Gastrocnemius medialis (tissue), 4 donors: ENCODE data around the gene TFDP2. TPM values are rescaled to one million over a fixed set of nuclear protein-coding genes. Genes with fewer than 3 reads are reported as not detected.

Source experiments
- ATAC-seq, 2 donors: fragments of 150-250 bp; one replicate each; pipeline ENCODE4 v1.9.1; 2016
- DNase-seq, 2 donors: peaks; one replicate each; pipeline ENCODE4 v3.0.0-alpha.2; 2019
- H3K27ac ChIP-seq, 4 donors: fragments of 200-600 bp; sonication (generic); 1 replicate in 1 of 4; 2 replicates in 3 of 4; pipeline ENCODE4 v1.5.1; 2016 to 2018; ENCODE audit warnings: mild to moderate bottlenecking in 2 of 4, moderate library complexity in 1 of 4
- H3K27me3 ChIP-seq, 3 donors: fragments of 200-600 bp; sonication (generic) in 2 of 3; 1 replicate in 1 of 3; 2 replicates in 2 of 3; pipeline versions ENCODE4 v1.5.1 to v1.6.0; 2016 to 2019; ENCODE audit warnings: mild to moderate bottlenecking in 1 of 3, moderate library complexity in 1 of 3
- H3K36me3 ChIP-seq, 2 donors: fragments of 200-600 bp; sonication (generic) in 1 of 2; one replicate each; pipeline ENCODE4 v1.5.1; 2017 to 2018
- H3K4me1 ChIP-seq, 2 donors: fragments of 200-600 bp; sonication (generic) in 1 of 2; one replicate each; pipeline ENCODE4 v1.5.1; 2016 to 2017; ENCODE audit warnings: mild to moderate bottlenecking in 2 of 2
- H3K4me3 ChIP-seq, 4 donors: fragments of 200-600 bp; sonication (generic) in 3 of 4; 1 replicate in 1 of 4; 2 replicates in 3 of 4; pipeline ENCODE4 v1.5.1; 2016 to 2019; ENCODE audit warnings: mild to moderate bottlenecking in 2 of 4
- H3K9me3 ChIP-seq, 3 donors: fragments of 200-600 bp; sonication (generic) in 2 of 3; 1 replicate in 1 of 3; 2 replicates in 2 of 3; pipeline ENCODE4 v1.5.1; 2016 to 2019
- CTCF ChIP-seq, 5 experiments: fragments of 450-650 bp in 3 of 5; fragments of 200-600 bp in 2 of 5; sonication (generic) in 2 of 5; IDR thresholded peaks in 4 of 5; conservative IDR thresholded peaks in 1 of 5; 1 replicate in 4 of 5; 2 replicates in 1 of 5; pipeline ENCODE4 v1.5.1; 2016 to 2019; ENCODE audit warnings: antibody characterized with exemption in 5 of 5, mild to moderate bottlenecking in 3 of 5, moderate library complexity in 3 of 5
- POLR2A ChIP-seq, 2 donors: fragments of 450-650 bp; IDR thresholded peaks; one replicate each; pipeline ENCODE4 v1.6.1; 2017; ENCODE audit warnings: antibody characterized with exemption in 2 of 2, mild to moderate bottlenecking in 2 of 2, moderate library complexity in 2 of 2
- in situ Hi-C, 4 donors: fragments of 200-750 bp; cut with MboI; loops; one replicate each; pipeline versions ENCODE4 v1.15.0 to v1.8.0; 2017; ENCODE audit warnings: low sequenced_read_pairs in 4 of 4
- intact Hi-C: fragments of 100-400 bp; cut with DNase I; formaldehyde crosslinking; loops from one replicate; pipeline ENCODE4 v1.15.1; 2023; ENCODE audit warnings: low total_unique reads
- total RNA-seq, 4 donors: library from RNA; depleted of rRNA; stranded (reverse); fragments of >200 nt; gene quantifications; one replicate each; pipeline versions ENCODE4 v1.1.0 to v1.2.3, GENCODE V29; 2016

The TFDP2 gene
- total RNA-seq, 4 donors from 2014 or later, result 43.0 to 125 (median 52.4) TPM

- H3K9me3 ChIP-seq, result no peaks in the 10 kb centered on the region
- H3K27me3 ChIP-seq, result no peaks in the 10 kb centered on the region
- no peak for ATAC-seq
- H3K4me1 ChIP-seq, result no peaks in the 10 kb centered on the region
- intact Hi-C loops, result no loop called here
- in situ Hi-C loops, result no loop called here
- H3K27ac ChIP-seq, result no peak overlapping the region
- DNase-seq, result no peak
- H3K36me3 ChIP-seq, result no peaks in the 10 kb centered on the region
- TF ChIP-seq CTCF (IDR thresholded peaks at IDR 0.05 in 4 of 5, conservative IDR thresholded peaks at IDR 0.05 in 1 of 5), result no peak
- TF ChIP-seq POLR2A (IDR thresholded peaks at IDR 0.05), result no peak
- no peak overlapping the region for H3K4me3 ChIP-seq
These were observed 83.4 kb downstream of the TFDP2 start for GRCh38 chr3:142065932-142066331.

GRCh38 chr3:142065344-142065743, 84.0 kb downstream of the TFDP2 start:
- ATAC-seq, result no peak
- Histone ChIP-seq H3K9me3 (no peaks in the 10 kb centered on the region), H3K4me3 (no peak overlapping the region), H3K4me1 (no peaks in the 10 kb centered on the region), H3K36me3 (no peaks in the 10 kb centered on the region), H3K27me3 (no peaks in the 10 kb centered on the region), H3K27ac (no peak overlapping the region)
- in situ Hi-C loops, result no loop called here
- intact Hi-C loops, result no loop called here
- no peak for DNase-seq
- no peak for TF ChIP-seq POLR2A (IDR thresholded peaks at IDR 0.05)
- TF ChIP-seq CTCF (IDR thresholded peaks at IDR 0.05 in 4 of 5, conservative IDR thresholded peaks at IDR 0.05 in 1 of 5), result no peak

GRCh38 chr3:142064454-142064853, 84.9 kb downstream of the TFDP2 start:
- no peak for TF ChIP-seq CTCF (IDR thresholded peaks at IDR 0.05 in 4 of 5, conservative IDR thresholded peaks at IDR 0.05 in 1 of 5)
- no peak for TF ChIP-seq POLR2A (IDR thresholded peaks at IDR 0.05)
- Histone ChIP-seq H3K27me3 (no peaks in the 10 kb centered on the region), H3K4me3 (no peak overlapping the region), H3K36me3 (no peaks in the 10 kb centered on the region), H3K27ac (no peak overlapping the region), H3K4me1 (no peaks in the 10 kb centered on the region), H3K9me3 (no peaks in the 10 kb centered on the region)
- in situ Hi-C loops (no loop called here), intact Hi-C loops (no loop called here)
- ATAC-seq, result no peak
- no peak for DNase-seq

- Histone ChIP-seq H3K4me1 (no peaks in the 10 kb centered on the region), H3K27ac (no peak overlapping the region), H3K4me3 (no peak overlapping the region), H3K27me3 (no peaks in the 10 kb centered on the region), H3K36me3 (no peaks in the 10 kb centered on the region), H3K9me3 (no peaks in the 10 kb centered on the region)
- in situ Hi-C loops, result no loop called here
- TF ChIP-seq POLR2A (IDR thresholded peaks at IDR 0.05) (no peak), CTCF (IDR thresholded peaks at IDR 0.05 in 4 of 5, conservative IDR thresholded peaks at IDR 0.05 in 1 of 5) (no peak)
- intact Hi-C loops, result no loop called here
- no peak for DNase-seq
- ATAC-seq, result no peak
These were observed 92.0 kb downstream of the TFDP2 start for GRCh38 chr3:142057331-142057725.

GRCh38 chr3:142056656-142057330, 92.6 kb downstream of the TFDP2 start:
- no peak overlapping the region for H3K27ac ChIP-seq

More at GRCh38 chr3:142056656-142057330, 92.6 kb downstream of the TFDP2 start:
- H3K36me3 ChIP-seq, result no peaks in the 10 kb centered on the region
- TF ChIP-seq CTCF (IDR thresholded peaks at IDR 0.05 in 4 of 5, conservative IDR thresholded peaks at IDR 0.05 in 1 of 5) (no peak), POLR2A (IDR thresholded peaks at IDR 0.05) (no peak)
- no peak overlapping the region for H3K4me3 ChIP-seq
- H3K9me3 ChIP-seq, result no peaks in the 10 kb centered on the region
- no peaks in the 10 kb centered on the region for H3K27me3 ChIP-seq
- no peak for DNase-seq
- ATAC-seq, result no peak
- intact Hi-C loops (no loop called here), in situ Hi-C loops (no loop called here)
- H3K4me1 ChIP-seq, result no peaks in the 10 kb centered on the region
